CD4-positive, alpha-beta T cell (primary cell): Measurements from ENCODE around the gene TXNL4B. TPM values are rescaled to one million over a fixed set of nuclear protein-coding genes. Genes with fewer than 3 reads are reported as not detected.

Experiments used
- ATAC-seq: fragments of 200-7000 bp; cut with Tn5 transposase; one replicate; pipeline ENCODE4 v1.10.0; 2022; ENCODE audit warnings: mild to moderate bottlenecking; ENCODE audit not compliant: poor library complexity
- CTCF ChIA-PET: fragments of 350-600 bp; sonication (Branson Sonifier 250); formaldehyde crosslinking; loops from one replicate; lab custom pipeline; 2021; ENCODE audit warnings: antibody characterized with exemption, inconsistent platforms; lab: Charles Lee
- POLR2A ChIA-PET: fragments of 350-600 bp; sonication (Branson Sonifier 250); formaldehyde crosslinking; loops from one replicate; lab custom pipeline; 2021; ENCODE audit warnings: antibody characterized with exemption, inconsistent platforms; lab: Charles Lee
- DNase-seq, 14 experiments: peaks; one replicate each; pipeline ENCODE4 v3.0.0-alpha.2; 2013 to 2020; ENCODE audit warnings: mixed read lengths in 2 of 14
- H3K27ac ChIP-seq, 2 donors: one replicate each; pipeline versions ENCODE4 v1.5.1 to v1.7.0; 2013; ENCODE audit warnings: low read length in 2 of 2, low read depth in 1 of 2, mild to moderate bottlenecking in 1 of 2
- H3K27me3 ChIP-seq, 2 experiments: 1 replicate in 1 of 2; 2 replicates in 1 of 2; pipeline versions ENCODE4 v1.6.1 to v1.7.0; 2013; ENCODE audit warnings: low read length in 2 of 2, control low read depth in 1 of 2, mild to moderate bottlenecking in 1 of 2, moderate library complexity in 1 of 2; ENCODE audit not compliant: insufficient read depth in 2 of 2, control insufficient read depth in 1 of 2
- H3K36me3 ChIP-seq: one replicate; pipeline ENCODE4 v1.6.1; 2013; ENCODE audit warnings: low read length, control low read depth; ENCODE audit not compliant: insufficient read depth
- H3K4me1 ChIP-seq: one replicate; pipeline ENCODE4 v1.6.1; 2013; ENCODE audit warnings: low read length, control low read depth; ENCODE audit not compliant: insufficient read depth
- H3K4me3 ChIP-seq: one replicate; pipeline ENCODE4 v1.5.1; 2013; ENCODE audit warnings: mild to moderate bottlenecking, low read length, moderate library complexity
- H3K9me3 ChIP-seq, 2 experiments: 1 replicate in 1 of 2; 2 replicates in 1 of 2; pipeline versions ENCODE4 v1.6.1 to v1.7.0; 2013; ENCODE audit warnings: low read length in 2 of 2, mild to moderate bottlenecking in 2 of 2, control low read depth in 1 of 2, moderate library complexity in 1 of 2; ENCODE audit not compliant: control insufficient read depth in 1 of 2, insufficient read depth in 1 of 2
- H3K27ac Mint-ChIP-seq: one replicate; pipeline ENCODE4 v1.8.0; 2020; ENCODE audit warnings: mixed read lengths
- H3K27me3 Mint-ChIP-seq: one replicate; pipeline ENCODE4 v1.8.0; 2021; ENCODE audit warnings: mixed read lengths
- H3K36me3 Mint-ChIP-seq: one replicate; pipeline ENCODE4 v1.8.0; 2021; ENCODE audit warnings: low read depth, mixed read lengths
- H3K4me1 Mint-ChIP-seq: one replicate; pipeline ENCODE4 v1.8.0; 2021; ENCODE audit warnings: low read depth, mixed read lengths
- H3K4me3 Mint-ChIP-seq: one replicate; pipeline ENCODE4 v1.8.0; 2020; ENCODE audit warnings: mild to moderate bottlenecking, mixed read lengths
- H3K9me3 Mint-ChIP-seq: one replicate; pipeline ENCODE4 v1.8.0; 2020; ENCODE audit warnings: mixed read lengths
- CTCF ChIP-seq: fragments of 200-600 bp; IDR thresholded peaks from one replicate; pipeline ENCODE4 v1.8.0; 2022; ENCODE audit warnings: antibody characterized with exemption, mild to moderate bottlenecking
- intact Hi-C, 2 experiments: fragments of 100-400 bp; cut with DNase I in 1 of 2; cut with micrococcal nuclease in 1 of 2; formaldehyde crosslinking; loops; one replicate each; pipeline versions ENCODE4 v1.15.1 to v1.9.0; 2023 to 2025; cut with DNase I, micrococcal nuclease
- total RNA-seq, 174 experiments: library from RNA in 2 of 174; stranded (reverse) in 2 of 174; gene quantifications; one replicate each; pipeline ENCODE4 v1.2.3 and lab custom pipeline; 2021 to 2026

The TXNL4B gene
- total RNA-seq, 2 experiments from 2014 or later = 11.5 to 15.0 TPM

- no peak overlapping the region for H3K27ac Mint-ChIP-seq
- H3K27ac ChIP-seq = no peak overlapping the region
- CTCF ChIA-PET = no interaction called here
- no peak for TF ChIP-seq CTCF
- H3K27me3 Mint-ChIP-seq = no peaks in the 10 kb centered on the region
- H3K4me1 ChIP-seq = no peaks in the 10 kb centered on the region
- DNase-seq = no peak
- H3K27me3 ChIP-seq = no peaks in the 10 kb centered on the region
- H3K9me3 Mint-ChIP-seq = no peaks in the 10 kb centered on the region
- intact Hi-C loops = no loop called here
- H3K4me1 Mint-ChIP-seq = no peaks in the 10 kb centered on the region
- no peaks in the 10 kb centered on the region for H3K36me3 ChIP-seq
- no peak overlapping the region for H3K4me3 Mint-ChIP-seq
- POLR2A ChIA-PET = interaction anchor here (0.8 kb wide), 1 partner anchor 19 kb away, joined by 3 read pairs; no protein-coding TSS in a partner anchor
- no peak for ATAC-seq
- H3K9me3 ChIP-seq = no peaks in the 10 kb centered on the region
- H3K36me3 Mint-ChIP-seq = no peaks in the 10 kb centered on the region
- no peak overlapping the region for H3K4me3 ChIP-seq
Measured at GRCh38 chr16:72132726-72133125, 39.3 kb upstream of the TXNL4B start.

DNA sequence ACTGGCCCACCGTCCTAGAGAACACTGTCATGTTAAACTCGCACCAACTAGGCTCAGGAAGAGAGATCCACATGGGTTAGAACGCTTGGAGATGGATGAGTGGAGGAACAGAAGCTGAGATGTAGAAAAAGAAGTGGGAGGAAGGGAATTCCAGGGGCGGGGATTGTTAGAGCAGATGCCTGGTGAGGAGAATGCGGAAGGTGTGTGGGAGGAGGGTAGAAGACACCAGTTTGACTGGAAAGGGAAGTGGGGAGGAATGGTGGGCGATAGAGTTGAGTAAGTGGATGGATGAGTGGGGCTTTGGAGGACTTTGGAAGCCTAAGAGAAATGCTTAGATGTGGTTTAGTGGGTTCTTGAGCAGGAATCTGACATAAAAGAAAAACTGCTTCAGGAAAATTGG lies 37.6 kb upstream of the TXNL4B start:
- H3K9me3 Mint-ChIP-seq = no peaks in the 10 kb centered on the region
- ChIA-PET POLR2A (no interaction called here), CTCF (no interaction called here)
- Histone ChIP-seq H3K27ac (no peak overlapping the region), H3K4me3 (no peak overlapping the region), H3K36me3 (no peaks in the 10 kb centered on the region), H3K27me3 (no peaks in the 10 kb centered on the region), H3K4me1 (no peaks in the 10 kb centered on the region), H3K9me3 (no peaks in the 10 kb centered on the region)
- DNase-seq = no peak
- no peak overlapping the region for H3K27ac Mint-ChIP-seq
- intact Hi-C loops = no loop called here
- H3K4me3 Mint-ChIP-seq = no peak overlapping the region
- no peak for TF ChIP-seq CTCF
- ATAC-seq = no peak
- H3K4me1 Mint-ChIP-seq = no peaks in the 10 kb centered on the region
- no peaks in the 10 kb centered on the region for H3K36me3 Mint-ChIP-seq
- H3K27me3 Mint-ChIP-seq = no peaks in the 10 kb centered on the region

DNA sequence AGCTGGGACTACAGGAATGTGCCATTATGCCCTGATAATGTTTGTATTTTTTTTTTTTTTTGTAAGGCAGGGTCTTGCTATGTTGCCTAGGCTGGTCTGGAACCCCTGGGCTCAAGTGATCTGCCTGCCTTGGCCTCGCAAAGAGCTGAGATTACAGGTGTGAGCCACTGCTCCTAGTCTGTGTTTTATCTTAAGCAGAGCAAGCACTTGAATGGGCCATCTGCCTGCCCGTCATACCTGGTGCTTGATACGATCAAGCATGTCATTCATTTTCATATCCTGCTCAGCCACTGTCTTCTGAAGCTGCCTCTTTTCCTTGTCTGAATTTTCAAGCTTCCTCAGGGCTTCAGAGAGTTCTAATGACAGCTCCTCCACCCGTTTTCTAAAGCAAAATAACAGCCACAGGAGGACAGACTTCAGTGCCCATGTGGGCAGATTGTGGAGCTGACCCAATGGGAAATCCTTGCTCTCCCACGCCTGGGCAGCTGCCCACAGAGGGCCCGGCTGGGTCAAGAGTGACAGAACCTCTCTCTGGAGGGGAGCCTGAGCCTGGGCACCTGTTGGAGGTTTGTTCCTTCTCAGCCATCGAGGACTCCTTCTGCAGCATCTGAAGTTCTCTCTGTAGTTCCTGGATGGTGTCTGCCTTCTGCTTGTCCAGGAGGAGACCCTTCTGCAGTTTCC lies 36.7 kb upstream of the TXNL4B start:
- CTCF ChIA-PET = no interaction called here

More for the DNA sequence above, 36.7 kb upstream of the TXNL4B start:
- Mint-ChIP-seq H3K4me3 (no peak overlapping the region), H3K36me3 (no peaks in the 10 kb centered on the region), H3K4me1 (no peaks in the 10 kb centered on the region), H3K9me3 (no peaks in the 10 kb centered on the region), H3K27ac (no peak overlapping the region), H3K27me3 (no peaks in the 10 kb centered on the region)
- Histone ChIP-seq H3K4me3 (no peak overlapping the region), H3K27ac (no peak overlapping the region), H3K9me3 (no peaks in the 10 kb centered on the region), H3K36me3 (no peaks in the 10 kb centered on the region), H3K27me3 (no peaks in the 10 kb centered on the region), H3K4me1 (peaks cover under 1% of the 10 kb centered on the region)
- no peak for TF ChIP-seq CTCF
- no peak for ATAC-seq
- POLR2A ChIA-PET = no interaction called here
- no peak for DNase-seq
- intact Hi-C loops = loop anchor here (5.0 to 10.0 kb wide), 5 partner anchors 337 to 1965 kb away; no protein-coding TSS in a partner anchor
